Stomach (tissue), 9 donors: Measurements from ENCODE around the gene CIRBP. TPM values are rescaled to one million over a fixed set of nuclear protein-coding genes. Genes with fewer than 3 reads are reported as not detected.
"Not testable (repeated sequence)": the region's sequence is repeated elsewhere in the genome, so short reads cannot be mapped to it uniquely, and the experiment has no call there.

Experiments
- DNase-seq, 2 donors: peaks; one replicate each; pipeline versions ENCODE4 v3.0.0 to v3.0.0-alpha.2; 2013 to 2019
- H3K27ac ChIP-seq, 5 donors: fragments of 200-600 bp in 4 of 5; sonication (generic) in 4 of 5; one replicate each; pipeline ENCODE4 v1.5.1; 2013 to 2019; ENCODE audit warnings: mild to moderate bottlenecking in 1 of 5, moderate library complexity in 1 of 5
- H3K27me3 ChIP-seq, 3 donors: fragments of 200-600 bp; sonication (generic); one replicate each; pipeline ENCODE4 v1.5.1; 2017 to 2019; ENCODE audit warnings: mixed run types in 1 of 3
- H3K36me3 ChIP-seq, 4 donors: fragments of 200-600 bp; sonication (generic); 1 replicate in 3 of 4; 2 replicates in 1 of 4; pipeline ENCODE4 v1.5.1; 2016 to 2019
- H3K4me1 ChIP-seq, 4 donors: fragments of 200-600 bp; sonication (generic); one replicate each; pipeline ENCODE4 v1.5.1; 2016 to 2019
- H3K4me3 ChIP-seq, 4 donors: fragments of 200-600 bp; sonication (generic) in 3 of 4; one replicate each; pipeline ENCODE4 v1.5.1; 2016 to 2019; ENCODE audit warnings: mild to moderate bottlenecking in 1 of 4
- H3K9me3 ChIP-seq, 4 donors: fragments of 200-600 bp; sonication (generic); one replicate each; pipeline ENCODE4 v1.5.1; 2016 to 2019
- EP300 ChIP-seq: sonication (generic); formaldehyde crosslinking; IDR thresholded peaks from one replicate; pipeline ENCODE4 v1.6.1; 2017; ENCODE audit warnings: antibody characterized with exemption
- POLR2A ChIP-seq, 4 donors: fragments of 450-650 bp; IDR thresholded peaks; one replicate each; pipeline ENCODE4 v1.6.1; 2016; ENCODE audit warnings: antibody characterized with exemption in 4 of 4, control low read depth in 2 of 4, mild to moderate bottlenecking in 1 of 4, moderate library complexity in 1 of 4
- POLR2AphosphoS5 ChIP-seq, 3 donors: sonication (generic); formaldehyde crosslinking; IDR thresholded peaks; one replicate each; pipeline ENCODE4 v1.6.1; 2016; ENCODE audit warnings: antibody characterized with exemption in 3 of 3
- whole genome bisulfite sequencing, 5 donors: extraction: QIAGEN DNeasy Blood & Tissue Kit in 3 of 5; methylation state at CpG; one replicate each; pipeline versions ENCODE4 v1.1.5 to v1.1.7; 2013 to 2018; 5-methylcytosine and 5-hydroxymethylcytosine counted together
- intact Hi-C: fragments of 100-400 bp; cut with DNase I; formaldehyde crosslinking; loops from one replicate; pipeline ENCODE4 v1.15.1; 2023; ENCODE audit warnings: low total_unique reads
- polyA plus RNA-seq, 3 donors: library from polyadenylated mRNA; stranded (reverse); fragments of 200-250 nt; gene quantifications; one replicate each; pipeline ENCODE4 v1.2.3, GENCODE V29; 2013
- total RNA-seq, 5 donors: library from RNA; depleted of rRNA; stranded (reverse); fragments of >200 nt; gene quantifications; one replicate each; pipeline versions ENCODE4 v1.1.0 to v1.2.3, GENCODE V29; 2014 to 2016
- TF ChIP-seq, protein P1 (sequence below), 7 experiments: fragments of 450-650 bp in 4 of 7; fragments of 200-600 bp in 3 of 7; sonication (generic) in 3 of 7; IDR thresholded peaks; one replicate each; pipeline ENCODE4 v1.5.1; 2016 to 2019; ENCODE audit warnings: antibody characterized with exemption in 7 of 7, control low read depth in 2 of 7, mild to moderate bottlenecking in 1 of 7
- donor health status: healthy with polysubstance abuse.
- donor health status: Bipolar disorder and iron deficiency.
- donor health status: healthy.

CIRBP gene
- total and polyA plus RNA-seq, 8 donors: 250 to 686 (median 356) TPM

GRCh38 chr19:1245494-1246264 is 23.5 kb upstream of the CIRBP start:
- TF ChIP-seq POLR2AphosphoS5 (IDR thresholded peaks at IDR 0.05) (peak; percentile 31 to 60 (median 50)), EP300 (peak; percentile 80), POLR2A (IDR thresholded peaks at IDR 0.05) (no peak)
- TF ChIP-seq, protein P1, sequence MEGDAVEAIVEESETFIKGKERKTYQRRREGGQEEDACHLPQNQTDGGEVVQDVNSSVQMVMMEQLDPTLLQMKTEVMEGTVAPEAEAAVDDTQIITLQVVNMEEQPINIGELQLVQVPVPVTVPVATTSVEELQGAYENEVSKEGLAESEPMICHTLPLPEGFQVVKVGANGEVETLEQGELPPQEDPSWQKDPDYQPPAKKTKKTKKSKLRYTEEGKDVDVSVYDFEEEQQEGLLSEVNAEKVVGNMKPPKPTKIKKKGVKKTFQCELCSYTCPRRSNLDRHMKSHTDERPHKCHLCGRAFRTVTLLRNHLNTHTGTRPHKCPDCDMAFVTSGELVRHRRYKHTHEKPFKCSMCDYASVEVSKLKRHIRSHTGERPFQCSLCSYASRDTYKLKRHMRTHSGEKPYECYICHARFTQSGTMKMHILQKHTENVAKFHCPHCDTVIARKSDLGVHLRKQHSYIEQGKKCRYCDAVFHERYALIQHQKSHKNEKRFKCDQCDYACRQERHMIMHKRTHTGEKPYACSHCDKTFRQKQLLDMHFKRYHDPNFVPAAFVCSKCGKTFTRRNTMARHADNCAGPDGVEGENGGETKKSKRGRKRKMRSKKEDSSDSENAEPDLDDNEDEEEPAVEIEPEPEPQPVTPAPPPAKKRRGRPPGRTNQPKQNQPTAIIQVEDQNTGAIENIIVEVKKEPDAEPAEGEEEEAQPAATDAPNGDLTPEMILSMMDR (IDR thresholded peaks at IDR 0.05): no peak

GRCh38 chr19:1246265-1247087 is 22.7 kb upstream of the CIRBP start:
- H3K27me3 ChIP-seq, H3K4me3 ChIP-seq, intact Hi-C loops, H3K9me3 ChIP-seq: not testable (repeated sequence)
- Histone ChIP-seq H3K27ac (peak overlapping the region; percentile 13 to 100 (median 95)), H3K4me1 (peaks cover 56 to 69% (median 67%) of the 10 kb centered on the region in 4 donors), H3K36me3 (peaks cover 2 to 18% (median 10%) of the 10 kb centered on the region in 4 donors)
- DNase-seq: peak in 1 of 2 donors; percentile 82
- 68 to 75% (median 74%) methylated on average over 22 to 27 of the region's 27 CpGs for WGBS, 5 donors

More at GRCh38 chr19:1245494-1246264, 23.5 kb upstream of the CIRBP start:
- H3K4me3 ChIP-seq: peak overlapping the region in 3 of 4 donors; percentile 12 to 84 (median 28)
- H3K27me3 ChIP-seq: no peaks in the 10 kb centered on the region
- H3K27ac ChIP-seq: peak overlapping the region; percentile 80 to 100 (median 95)
- DNase-seq: peak; percentile 69 to 74
- 53 to 59% (median 59%) methylated on average over 10 to 26 of the region's 26 CpGs for WGBS, 5 donors
- H3K9me3 ChIP-seq: no peaks in the 10 kb centered on the region
- intact Hi-C loops: loop anchor here (2.0 kb wide), 1 partner anchor 21 kb away; no protein-coding TSS in a partner anchor
- peaks cover 0 to 10% (median 4%) of the 10 kb centered on the region in 4 donors for H3K36me3 ChIP-seq
- H3K4me1 ChIP-seq: peaks cover 62 to 71% (median 71%) of the 10 kb centered on the region in 4 donors

DNA sequence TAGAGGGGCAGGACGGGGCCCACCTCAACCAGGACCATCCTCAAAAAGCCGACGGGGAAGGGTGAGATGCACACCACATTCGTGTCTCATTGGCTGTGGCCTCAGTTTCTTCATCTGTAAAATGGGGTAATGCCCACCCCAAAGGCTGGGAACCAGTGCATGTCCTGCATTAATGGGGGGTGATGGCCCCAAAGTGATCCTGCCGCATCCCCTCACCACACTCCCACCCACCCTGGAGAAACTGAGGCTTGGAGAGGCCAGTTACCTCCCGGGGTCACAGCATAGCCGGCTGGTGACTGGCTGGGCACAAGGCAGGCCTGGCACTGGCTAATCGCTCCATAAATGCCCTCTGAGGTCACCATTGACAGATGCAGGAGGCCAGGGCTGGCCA is 21.4 kb upstream of the CIRBP start:
- H3K4me3 ChIP-seq: peak overlapping the region; percentile 68 to 94 (median 84)
- WGBS, 5 donors: 51 to 78% (median 60%) methylated on average over 5 to 8 of the region's 8 CpGs
- peaks cover 9 to 25% (median 15%) of the 10 kb centered on the region in 4 donors for H3K36me3 ChIP-seq
- intact Hi-C loops: no loop called here
- peak overlapping the region; percentile 95 to 100 (median 100) for H3K27ac ChIP-seq
- H3K27me3 ChIP-seq: no peaks in the 10 kb centered on the region
- no peaks in the 10 kb centered on the region for H3K9me3 ChIP-seq
- no peak for DNase-seq
- TF ChIP-seq POLR2AphosphoS5 (IDR thresholded peaks at IDR 0.05) (no peak), POLR2A (IDR thresholded peaks at IDR 0.05) (no peak), EP300 (no peak)
- TF ChIP-seq, protein P1 (IDR thresholded peaks at IDR 0.05): no peak
- peaks cover 60 to 74% (median 66%) of the 10 kb centered on the region in 4 donors for H3K4me1 ChIP-seq

GRCh38 chr19:1248139-1248785 is 20.9 kb upstream of the CIRBP start, which contains the start of gene MIDN:
Gene MIDN (plus strand): TSS chr19:1248583. CDS start chr19:1250297, 1,714 bp downstream.
- DNase-seq: peak; percentile 90 to 94
- Histone ChIP-seq H3K9me3 (no peaks in the 10 kb centered on the region), H3K27ac (peak within 1 kb of the TSS; percentile 95 to 100 (median 100)), H3K4me3 (peak within 1 kb of the TSS; percentile 68 to 94 (median 84)), H3K36me3 (peaks cover 9 to 25% (median 15%) of the 10 kb centered on the region in 4 donors), H3K4me1 (peaks cover 60 to 74% (median 66%) of the 10 kb centered on the region in 4 donors), H3K27me3 (no peaks in the 10 kb centered on the region)
- intact Hi-C loops: no loop called here
- peak in 2 of 4 donors; percentile 69 to 70 for TF ChIP-seq POLR2A (IDR thresholded peaks at IDR 0.05)
- TF ChIP-seq EP300: peak; percentile 32
- TF ChIP-seq POLR2AphosphoS5 (IDR thresholded peaks at IDR 0.05): peak; percentile 70 to 96 (median 94)
- TF ChIP-seq, protein P1 (IDR thresholded peaks at IDR 0.05): peak in 1 of 7 experiments; percentile 20
- WGBS, 5 donors: 0 to 1% (median 1%) methylated on average over 29 to 60 of the region's 60 CpGs; no CpG with 5 or more reads in 1 of the 5 donors
